Activated CD8-positive, alpha-beta memory T cell treated with anti-CD3 and anti-CD28 coated beads, Interleukin-2, amount 50 U/mL, for 4 hours (primary cell): ENCODE results near the gene EVI5L.
"Not testable (repeated sequence)": the region's sequence is repeated elsewhere in the genome, so short reads cannot be mapped to it uniquely, and the experiment has no call there.

Experiments used
- DNase-seq: peaks from one replicate; pipeline ENCODE4 v3.0.0-alpha.2; 2020

Gene EVI5L

DNA sequence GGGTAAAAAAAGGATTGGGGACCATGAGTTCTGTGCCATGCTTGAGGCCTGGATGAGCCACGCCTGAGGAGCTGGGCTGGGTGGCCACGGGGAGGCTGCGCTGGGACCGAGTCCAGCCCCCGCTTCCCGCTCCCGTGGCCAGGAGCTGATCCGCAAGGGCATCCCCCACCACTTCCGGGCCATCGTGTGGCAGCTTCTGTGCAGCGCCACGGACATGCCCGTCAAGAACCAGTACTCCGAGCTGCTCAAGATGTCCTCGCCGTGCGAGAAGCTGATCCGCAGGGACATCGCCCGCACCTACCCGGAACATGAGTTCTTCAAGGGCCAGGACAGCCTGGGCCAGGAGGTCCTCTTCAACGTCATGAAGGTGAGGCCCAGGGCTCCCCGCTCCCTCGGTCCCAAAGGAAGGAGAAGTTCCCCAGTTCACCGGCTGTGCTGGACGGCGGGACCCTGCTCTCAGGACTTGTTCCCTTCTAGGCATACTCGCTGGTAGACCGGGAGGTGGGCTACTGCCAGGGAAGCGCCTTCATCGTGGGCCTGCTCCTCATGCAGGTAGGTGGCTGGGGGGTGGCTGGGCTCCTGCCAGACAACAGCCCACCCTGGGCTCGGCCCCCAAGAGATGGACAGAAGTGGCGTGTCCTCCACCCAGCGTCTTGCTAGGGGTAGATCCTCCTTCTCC, 18.9 kb downstream of the EVI5L start:
- no peak for DNase-seq

DNA sequence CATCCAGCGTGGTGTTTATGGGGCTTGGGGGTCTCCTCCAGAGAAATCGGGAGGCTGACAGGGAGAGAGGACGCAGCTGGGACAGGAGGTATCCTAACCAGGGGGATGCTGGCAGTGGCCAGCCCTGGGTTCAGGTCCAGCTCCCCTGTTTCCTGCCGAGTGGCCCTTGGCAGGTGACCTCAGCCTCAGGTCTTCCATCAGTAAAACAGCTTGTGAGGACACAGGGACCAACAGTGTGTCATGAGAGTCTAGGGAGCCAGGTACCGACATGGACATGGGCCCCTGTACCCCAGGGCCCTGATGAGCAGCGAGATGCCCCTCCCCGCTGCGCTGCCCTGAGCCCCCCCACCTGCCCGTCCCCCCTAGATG, 19.6 kb downstream of the EVI5L start:
- no peak for DNase-seq

- no peak for DNase-seq
Observed at GRCh38 chr19:7850000-7850813, 20.2 kb downstream of the EVI5L start.

DNA sequence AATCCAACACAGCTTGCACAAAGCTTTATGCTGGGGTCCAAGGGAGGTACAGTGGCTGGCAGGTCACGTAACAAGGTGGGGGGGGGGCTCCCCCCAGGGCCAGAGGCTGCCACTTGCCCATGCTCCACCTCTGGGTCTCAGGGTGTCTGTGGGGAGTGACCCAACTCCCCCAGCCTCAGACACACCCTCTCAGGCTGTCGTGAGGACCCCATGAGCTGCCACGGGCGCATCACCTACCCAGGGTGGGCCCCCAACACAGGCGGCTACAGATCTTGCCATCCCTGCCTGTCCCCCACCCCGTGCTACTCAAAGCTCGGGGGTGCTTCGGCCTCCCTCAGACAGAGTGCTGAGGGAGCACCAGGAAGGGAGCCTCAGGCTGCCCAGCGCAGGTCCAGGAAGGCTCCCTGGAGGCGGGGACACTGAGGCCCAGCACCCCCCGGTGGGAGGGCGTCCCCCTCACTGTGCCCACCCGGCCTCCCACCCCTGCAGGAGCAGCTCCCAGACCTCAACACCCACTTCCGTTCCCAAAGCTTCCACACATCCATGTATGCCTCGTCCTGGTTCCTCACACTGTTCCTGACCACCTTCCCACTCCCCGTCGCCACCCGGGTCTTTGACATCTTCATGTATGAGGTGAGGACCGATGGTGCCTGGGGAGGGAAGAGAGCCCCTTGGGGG, 21.1 kb downstream of the EVI5L start:
- no peak for DNase-seq

DNA sequence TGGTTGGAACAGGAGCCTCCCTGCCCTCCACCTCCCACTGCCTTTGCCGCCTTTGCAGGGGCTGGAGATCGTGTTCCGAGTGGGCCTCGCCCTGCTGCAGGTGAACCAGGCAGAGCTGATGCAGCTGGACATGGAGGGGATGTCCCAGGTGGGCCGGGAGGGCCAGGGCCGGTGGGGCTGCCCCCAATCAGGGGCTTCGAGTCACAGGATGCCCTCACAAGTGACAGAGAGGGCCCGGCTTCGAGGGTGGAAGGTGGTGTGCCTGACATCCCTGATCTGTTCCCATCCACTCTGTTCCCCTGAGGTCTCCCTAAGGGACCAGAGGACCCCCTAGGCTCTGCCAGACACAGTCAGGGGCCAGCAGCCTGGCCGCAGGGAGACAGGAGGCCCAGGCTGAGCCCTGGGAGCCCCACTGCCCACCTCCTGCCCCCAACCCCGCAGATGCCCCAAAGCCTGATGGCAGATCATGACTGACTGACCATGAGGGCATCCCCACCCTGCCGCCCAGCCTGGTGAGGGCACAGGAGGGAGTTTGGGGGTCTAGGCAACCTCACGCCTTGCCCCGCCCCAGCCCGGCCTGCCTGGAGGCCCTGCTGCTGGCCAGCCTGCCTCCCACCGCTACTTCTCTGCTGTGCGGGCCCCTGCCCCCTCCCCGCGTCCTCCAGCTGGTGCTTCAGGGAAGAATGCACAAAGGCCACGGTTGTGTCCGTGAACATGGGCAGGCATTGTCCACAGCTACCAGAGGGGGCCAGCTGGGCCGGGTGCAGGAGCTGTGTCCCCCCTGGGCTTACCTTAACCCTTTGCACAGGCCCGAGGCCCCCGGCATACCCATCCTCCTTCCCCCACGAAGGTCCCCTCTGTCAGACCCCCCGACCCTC, 21.8 kb downstream of the EVI5L start:
- no peak for DNase-seq

- DNase-seq: peak; percentile 71
Observed at GRCh38 chr19:7852851-7853769, 23.1 kb downstream of the EVI5L start.

DNA sequence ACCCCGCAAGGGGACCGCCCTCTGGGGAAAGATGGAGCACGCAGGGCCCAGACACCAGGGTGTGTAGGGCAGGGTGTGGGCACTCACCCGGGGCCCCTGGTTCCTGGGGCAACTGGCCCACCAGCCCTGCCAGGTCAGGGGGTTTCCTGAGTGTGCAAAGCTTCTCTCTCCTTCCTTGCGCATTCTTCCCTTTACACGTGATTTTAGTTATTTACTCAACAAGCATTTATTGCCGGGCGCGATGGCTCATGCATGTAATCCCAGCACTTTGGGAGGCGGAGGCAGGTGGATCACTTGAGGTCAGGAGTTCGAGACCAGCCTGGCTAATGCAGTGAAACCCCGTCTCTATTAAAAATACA, 23.7 kb downstream of the EVI5L start:
- no peak for DNase-seq

GRCh38 chr19:7855426-7856108, 25.5 kb downstream of the EVI5L start:
- no peak for DNase-seq

DNA sequence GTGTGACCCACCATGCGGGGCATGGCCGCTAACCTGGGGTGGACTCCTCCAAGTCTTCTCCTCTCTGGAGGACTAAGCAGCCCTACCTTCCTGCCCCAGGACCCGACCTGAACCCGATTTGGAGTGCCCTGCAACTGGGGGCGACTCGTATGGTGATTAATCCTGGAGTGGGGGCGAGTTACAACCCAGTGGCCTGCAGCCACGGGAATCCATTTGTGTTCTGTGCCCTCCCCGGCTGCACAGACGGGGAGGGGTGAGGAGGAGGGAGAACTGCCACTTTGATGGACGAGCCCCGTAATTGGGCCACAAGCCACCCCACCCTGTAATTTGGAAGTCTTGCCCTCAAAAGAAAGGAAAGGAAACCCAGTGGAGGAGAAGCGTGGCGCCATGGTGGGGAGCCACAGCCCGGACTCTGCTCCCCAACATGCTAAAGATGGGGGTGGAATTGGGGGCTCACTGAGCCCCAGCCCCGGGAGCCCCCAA, 26.1 kb downstream of the EVI5L start:
- DNase-seq: no peak

GRCh38 chr19:7856679-7857663, 27.0 kb downstream of the EVI5L start:
- DNase-seq: no peak

GRCh38 chr19:7857727-7858108, 27.7 kb downstream of the EVI5L start:
- DNase-seq: no peak

DNA sequence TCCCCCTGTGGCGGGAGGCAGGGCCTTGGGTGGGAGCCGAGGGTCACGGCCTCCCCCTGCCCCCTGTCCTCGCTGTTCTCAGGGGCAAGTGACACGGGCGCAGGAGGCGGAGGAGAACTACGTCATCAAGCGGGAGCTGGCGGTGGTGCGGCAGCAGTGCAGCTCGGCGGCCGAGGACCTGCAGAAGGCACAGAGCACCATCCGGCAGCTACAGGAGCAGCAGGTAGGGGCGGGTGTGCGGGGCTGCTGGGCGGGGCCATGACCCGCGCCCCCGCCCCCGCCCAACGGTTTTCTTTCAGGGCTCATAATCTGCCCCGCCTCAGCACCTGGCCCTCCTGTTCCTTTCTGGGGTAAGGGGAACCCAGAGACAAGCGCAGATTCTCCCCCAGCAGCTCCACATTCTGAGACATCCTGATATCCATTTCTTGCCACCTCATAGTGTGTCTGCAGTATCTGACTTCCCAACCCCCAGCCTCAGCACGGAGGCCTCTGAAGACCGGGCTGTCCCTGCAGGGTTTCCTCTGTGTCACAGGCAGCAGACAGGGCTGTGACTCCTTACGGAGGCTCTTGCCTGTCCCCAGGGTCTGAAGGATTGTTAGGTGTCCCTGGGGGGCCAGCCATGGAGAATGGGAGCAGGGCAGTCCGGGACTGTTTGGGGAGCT, 28.2 kb downstream of the EVI5L start:
- no peak for DNase-seq

DNA sequence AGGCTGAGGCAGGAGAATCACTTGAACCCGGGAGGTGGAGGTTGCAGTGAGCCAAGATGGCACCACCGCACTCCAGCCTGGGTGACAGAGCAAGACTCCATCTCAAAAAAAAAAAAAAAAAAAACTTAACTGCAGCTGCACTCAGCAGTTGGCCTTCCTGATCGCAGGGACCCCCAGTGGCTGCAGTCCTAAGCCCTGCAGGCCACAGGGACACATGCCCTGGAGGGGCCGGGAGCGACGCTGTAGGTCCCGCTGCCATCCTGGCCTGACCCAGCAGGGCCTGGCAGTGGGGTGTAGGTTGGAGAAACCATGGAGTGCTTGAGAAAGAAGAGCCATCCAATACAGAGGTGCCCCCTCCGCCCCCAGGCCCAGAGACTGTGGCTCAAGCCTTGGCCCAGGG, 29.1 kb downstream of the EVI5L start:
- DNase-seq: not testable (repeated sequence)

- DNase-seq: no peak
Observed at GRCh38 chr19:7859831-7860713, 30.1 kb downstream of the EVI5L start.

- DNase-seq: no peak
Observed at GRCh38 chr19:7860714-7861618, 30.9 kb downstream of the EVI5L start.

- no peak for DNase-seq
Observed at GRCh38 chr19:7861619-7862412, 31.8 kb downstream of the EVI5L start.
